ENCODE data around the gene OBP2A.
"Not testable (repeated sequence)": the region's sequence is repeated elsewhere in the genome, so short reads cannot be mapped to it uniquely, and the experiment has no call there.

OBP2A gene

DNA sequence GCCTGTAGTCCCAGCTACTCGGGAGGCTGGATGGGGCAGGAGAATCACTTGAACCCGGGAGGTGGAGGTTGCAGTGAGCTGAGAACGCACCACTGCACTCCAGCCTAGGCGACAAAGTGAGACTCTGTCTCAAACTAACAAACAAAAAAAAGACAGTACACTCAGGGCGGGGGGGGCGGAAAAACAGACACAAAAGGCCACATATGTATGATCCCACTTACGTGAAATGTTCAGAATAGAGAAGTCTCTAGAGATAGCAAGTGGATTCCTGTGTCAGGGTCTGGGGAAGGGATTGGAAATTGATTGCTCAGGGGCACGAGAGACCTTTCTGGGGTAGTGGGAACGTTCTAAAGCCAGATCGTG is 33.7 kb upstream of the OBP2A start:
- no peak for DNase-seq

DNA sequence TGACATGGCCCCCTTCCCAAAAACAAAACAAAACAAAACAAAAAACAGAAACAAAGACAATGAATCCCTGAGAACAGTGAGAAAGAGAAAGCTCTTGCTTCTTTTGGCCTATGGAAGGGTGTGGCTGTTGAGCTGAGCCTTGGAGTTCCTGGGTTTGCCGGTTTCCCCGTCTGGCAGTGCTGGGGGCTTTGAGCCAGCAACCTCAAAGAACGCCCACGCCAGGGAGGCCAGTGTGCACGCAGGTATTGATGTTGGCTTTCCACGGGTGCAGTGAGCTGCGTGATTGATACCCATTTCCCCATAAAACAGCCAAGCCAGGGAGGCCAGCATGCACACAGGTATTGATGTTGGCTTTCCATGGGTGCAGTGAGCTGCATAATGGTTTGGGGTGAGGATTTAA is 33.0 kb upstream of the OBP2A start:
- Histone ChIP-seq H3K79me2 (ENCODE audit: low read length) (no peaks in the 10 kb centered on the region), H3K36me3 (replicated peaks; ENCODE audit: insufficient read depth, low read length) (no peaks in the 10 kb centered on the region), H2AFZ (ENCODE audit: low read length) (no peak overlapping the region), H3K4me2 (ENCODE audit: low read depth, low read length) (no peak overlapping the region), H3K9me3 (replicated peaks; ENCODE audit: insufficient read depth, low read length) (no peaks in the 10 kb centered on the region), H3K9me2 (replicated peaks; ENCODE audit: insufficient read depth, low read length) (no peaks in the 10 kb centered on the region), H3K9ac (ENCODE audit: low read length) (no peak overlapping the region), H4K20me1 (ENCODE audit: insufficient read depth, low read length) (no peaks in the 10 kb centered on the region), H3K4me3 (ENCODE audit: low read length) (no peak overlapping the region), H3K27ac (ENCODE audit: low read length) (no peak overlapping the region), H3K4me1 (ENCODE audit: low read length) (peaks cover 14% of the 10 kb centered on the region), H3F3A (ENCODE audit: insufficient read depth, low read length) (no peaks in the 10 kb centered on the region; the same call in 1 of the 2 replicates), H3K27me3 (replicated peaks; ENCODE audit: insufficient read depth, low read length) (peaks cover 10% of the 10 kb centered on the region)
- DNase-seq: no peak
- TF ChIP-seq, protein P1, sequence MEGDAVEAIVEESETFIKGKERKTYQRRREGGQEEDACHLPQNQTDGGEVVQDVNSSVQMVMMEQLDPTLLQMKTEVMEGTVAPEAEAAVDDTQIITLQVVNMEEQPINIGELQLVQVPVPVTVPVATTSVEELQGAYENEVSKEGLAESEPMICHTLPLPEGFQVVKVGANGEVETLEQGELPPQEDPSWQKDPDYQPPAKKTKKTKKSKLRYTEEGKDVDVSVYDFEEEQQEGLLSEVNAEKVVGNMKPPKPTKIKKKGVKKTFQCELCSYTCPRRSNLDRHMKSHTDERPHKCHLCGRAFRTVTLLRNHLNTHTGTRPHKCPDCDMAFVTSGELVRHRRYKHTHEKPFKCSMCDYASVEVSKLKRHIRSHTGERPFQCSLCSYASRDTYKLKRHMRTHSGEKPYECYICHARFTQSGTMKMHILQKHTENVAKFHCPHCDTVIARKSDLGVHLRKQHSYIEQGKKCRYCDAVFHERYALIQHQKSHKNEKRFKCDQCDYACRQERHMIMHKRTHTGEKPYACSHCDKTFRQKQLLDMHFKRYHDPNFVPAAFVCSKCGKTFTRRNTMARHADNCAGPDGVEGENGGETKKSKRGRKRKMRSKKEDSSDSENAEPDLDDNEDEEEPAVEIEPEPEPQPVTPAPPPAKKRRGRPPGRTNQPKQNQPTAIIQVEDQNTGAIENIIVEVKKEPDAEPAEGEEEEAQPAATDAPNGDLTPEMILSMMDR (IDR thresholded peaks at IDR 0.05; ENCODE audit: low read length): no peak
- TF ChIP-seq EZH2phosphoT487 (IDR thresholded peaks at IDR 0.05; ENCODE audit: low read length): no peak
- TF ChIP-seq EZH2 (optimal IDR thresholded peaks at IDR 0.05; ENCODE audit: low read depth, low read length): no peak

More for the DNA sequence above, 33.7 kb upstream of the OBP2A start:
- H3K4me2 ChIP-seq (ENCODE audit: low read depth, low read length): no peak overlapping the region
- no peaks in the 10 kb centered on the region for H3K9me3 ChIP-seq (replicated peaks; ENCODE audit: insufficient read depth, low read length)
- peaks cover 4% of the 10 kb centered on the region; the same call in 1 of the 2 replicates for H3K27me3 ChIP-seq (replicated peaks; ENCODE audit: insufficient read depth, low read length)
- H3K79me2 ChIP-seq (ENCODE audit: low read length): no peaks in the 10 kb centered on the region
- no peak overlapping the region for H3K27ac ChIP-seq (ENCODE audit: low read length)
- no peaks in the 10 kb centered on the region; the same call in 1 of the 2 replicates for H3F3A ChIP-seq (ENCODE audit: insufficient read depth, low read length)
- no peaks in the 10 kb centered on the region for H4K20me1 ChIP-seq (ENCODE audit: insufficient read depth, low read length)
- no peak for TF ChIP-seq EZH2phosphoT487 (IDR thresholded peaks at IDR 0.05; ENCODE audit: low read length)
- no peaks in the 10 kb centered on the region for H3K36me3 ChIP-seq (replicated peaks; ENCODE audit: insufficient read depth, low read length)
- H3K9ac ChIP-seq (ENCODE audit: low read length): no peak overlapping the region
- H2AFZ ChIP-seq (ENCODE audit: low read length): no peak overlapping the region
- H3K4me1 ChIP-seq (ENCODE audit: low read length): peaks cover 14% of the 10 kb centered on the region
- no peaks in the 10 kb centered on the region for H3K9me2 ChIP-seq (replicated peaks; ENCODE audit: insufficient read depth, low read length)
- no peak overlapping the region for H3K4me3 ChIP-seq (ENCODE audit: low read length)

DNA sequence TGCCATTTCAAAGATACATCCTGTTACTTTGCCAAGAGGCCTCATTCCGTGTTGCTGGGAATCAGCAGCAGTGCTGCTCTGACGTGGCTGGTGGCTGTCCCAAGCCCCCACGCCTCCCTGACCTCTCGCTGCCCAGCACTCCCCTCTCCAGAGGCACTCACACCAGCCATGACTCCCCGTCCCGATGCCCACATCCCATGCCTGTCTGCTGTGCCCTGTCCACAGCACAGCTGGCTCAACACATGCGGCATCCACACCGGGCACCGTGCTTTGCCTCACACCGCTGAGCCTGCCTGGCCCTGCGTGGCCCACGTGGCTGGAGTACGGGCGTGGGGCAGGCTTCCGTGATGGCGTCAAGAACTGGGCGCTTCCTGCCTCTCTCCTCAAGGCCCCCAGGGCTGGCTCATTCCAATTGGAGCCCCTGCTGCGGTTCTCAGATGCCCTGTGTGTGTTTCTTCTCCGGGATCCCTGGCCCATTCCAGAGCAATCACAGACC is 32.5 kb upstream of the OBP2A start:
- H3K27me3 ChIP-seq (replicated peaks; ENCODE audit: insufficient read depth, low read length): peaks cover 13% of the 10 kb centered on the region
- no peaks in the 10 kb centered on the region for H3K79me2 ChIP-seq (ENCODE audit: low read length)
- H3K27ac ChIP-seq (ENCODE audit: low read length): no peak overlapping the region
- H4K20me1 ChIP-seq (ENCODE audit: insufficient read depth, low read length): no peaks in the 10 kb centered on the region
- H3K9ac ChIP-seq (ENCODE audit: low read length): no peak overlapping the region
- H3K4me2 ChIP-seq (ENCODE audit: low read depth, low read length): no peak overlapping the region
- no peaks in the 10 kb centered on the region for H3K9me2 ChIP-seq (replicated peaks; ENCODE audit: insufficient read depth, low read length)
- TF ChIP-seq EZH2 (optimal IDR thresholded peaks at IDR 0.05; ENCODE audit: low read depth, low read length) (no peak), EZH2phosphoT487 (IDR thresholded peaks at IDR 0.05; ENCODE audit: low read length) (no peak)
- TF ChIP-seq, protein P1 (IDR thresholded peaks at IDR 0.05; ENCODE audit: low read length): no peak
- no peaks in the 10 kb centered on the region; the same call in 1 of the 2 replicates for H3F3A ChIP-seq (ENCODE audit: insufficient read depth, low read length)
- H2AFZ ChIP-seq (ENCODE audit: low read length): no peak overlapping the region
- H3K4me3 ChIP-seq (ENCODE audit: low read length): no peak overlapping the region
- DNase-seq: no peak
- H3K4me1 ChIP-seq (ENCODE audit: low read length): peaks cover 14% of the 10 kb centered on the region
- H3K36me3 ChIP-seq (replicated peaks; ENCODE audit: insufficient read depth, low read length): no peaks in the 10 kb centered on the region
- H3K9me3 ChIP-seq (replicated peaks; ENCODE audit: insufficient read depth, low read length): no peaks in the 10 kb centered on the region

DNA sequence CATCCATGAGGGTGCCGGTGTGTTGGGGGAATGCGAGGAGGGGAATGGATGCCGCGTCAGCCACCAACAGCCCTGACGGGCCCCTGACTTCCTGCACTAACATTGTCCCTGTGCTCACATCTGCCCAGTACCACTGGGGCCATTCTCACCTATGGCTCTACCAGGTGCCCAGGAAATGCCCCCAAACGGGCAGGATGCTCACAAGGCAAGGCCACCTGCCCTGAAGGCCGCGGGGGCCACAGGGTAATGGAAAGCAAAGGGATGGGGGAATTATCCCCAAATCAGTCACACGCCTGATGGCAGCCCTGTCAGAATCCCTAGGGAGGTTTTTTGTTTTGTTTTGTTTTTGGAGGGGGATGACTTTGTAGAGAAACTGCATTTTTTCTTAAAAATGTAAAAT is 32.0 kb upstream of the OBP2A start:
- not testable (repeated sequence) for H3K4me3 ChIP-seq (ENCODE audit: low read length)

More for the DNA sequence above, 32.0 kb upstream of the OBP2A start:
- peaks cover 13% of the 10 kb centered on the region for H3K27me3 ChIP-seq (replicated peaks; ENCODE audit: insufficient read depth, low read length)
- H3K4me1 ChIP-seq (ENCODE audit: low read length): peaks cover 14% of the 10 kb centered on the region
- H3K79me2 ChIP-seq (ENCODE audit: low read length); H3K4me2 ChIP-seq (ENCODE audit: low read depth, low read length); H3F3A ChIP-seq (ENCODE audit: insufficient read depth, low read length); H3K9me3 ChIP-seq (replicated peaks; ENCODE audit: insufficient read depth, low read length); H2AFZ ChIP-seq (ENCODE audit: low read length); H3K9me2 ChIP-seq (replicated peaks; ENCODE audit: insufficient read depth, low read length); H3K9ac ChIP-seq (ENCODE audit: low read length); H3K27ac ChIP-seq (ENCODE audit: low read length); H4K20me1 ChIP-seq (ENCODE audit: insufficient read depth, low read length); DNase-seq; H3K36me3 ChIP-seq (replicated peaks; ENCODE audit: insufficient read depth, low read length): not testable (repeated sequence)
